T-helper 17 cell (primary cell): ENCODE measurements around the gene MOAP1. TPM values are rescaled to one million over a fixed set of nuclear protein-coding genes. Genes with fewer than 3 reads are reported as not detected.
"Not testable (repeated sequence)": the region's sequence is repeated elsewhere in the genome, so short reads cannot be mapped to it uniquely, and the experiment has no call there.

Source experiments
- ATAC-seq: fragments of 150-1000 bp; cut with Tn5 transposase; 2 replicates; pipeline ENCODE4 v1.10.0; 2021; ENCODE audit warnings: mild to moderate bottlenecking, moderate library complexity
- DNase-seq, 3 donors: peaks; one replicate each; pipeline versions ENCODE4 v3.0.0 to v3.0.0-alpha.2; 2020 to 2021
- H3K9me3 ChIP-seq: one replicate; pipeline ENCODE4 v1.7.0; 2013; ENCODE audit warnings: low read length, mild to moderate bottlenecking; ENCODE audit not compliant: control insufficient read depth, poor library complexity, severe bottlenecking
- H3K27ac Mint-ChIP-seq: one replicate; pipeline ENCODE4 v1.8.0; 2022; ENCODE audit warnings: mild to moderate bottlenecking, moderate library complexity, mixed read lengths
- H3K27me3 Mint-ChIP-seq: one replicate; pipeline ENCODE4 v1.8.0; 2022; ENCODE audit warnings: mixed read lengths
- H3K36me3 Mint-ChIP-seq: one replicate; pipeline ENCODE4 v1.8.0; 2022; ENCODE audit warnings: low read depth, mixed read lengths
- H3K4me1 Mint-ChIP-seq: one replicate; pipeline ENCODE4 v1.8.0; 2022; ENCODE audit warnings: mild to moderate bottlenecking, mixed read lengths
- H3K4me3 Mint-ChIP-seq: one replicate; pipeline ENCODE4 v1.8.0; 2022; ENCODE audit warnings: mild to moderate bottlenecking, moderate library complexity, mixed read lengths
- total RNA-seq, 4 donors: library from RNA in 2 of 4; stranded (reverse) in 2 of 4; gene quantifications; one replicate each; pipeline ENCODE4 v1.2.3 and lab custom pipeline; 2022 to 2026

Gene MOAP1, protein sequence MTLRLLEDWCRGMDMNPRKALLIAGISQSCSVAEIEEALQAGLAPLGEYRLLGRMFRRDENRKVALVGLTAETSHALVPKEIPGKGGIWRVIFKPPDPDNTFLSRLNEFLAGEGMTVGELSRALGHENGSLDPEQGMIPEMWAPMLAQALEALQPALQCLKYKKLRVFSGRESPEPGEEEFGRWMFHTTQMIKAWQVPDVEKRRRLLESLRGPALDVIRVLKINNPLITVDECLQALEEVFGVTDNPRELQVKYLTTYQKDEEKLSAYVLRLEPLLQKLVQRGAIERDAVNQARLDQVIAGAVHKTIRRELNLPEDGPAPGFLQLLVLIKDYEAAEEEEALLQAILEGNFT
- total RNA-seq = 10 to 100 TPM; 70.5 to 91.5 TPM
- 110 to 135 reads per million in 2 donors for total RNA-seq (lab: John Stamatoyannopoulos, UW)

DNA sequence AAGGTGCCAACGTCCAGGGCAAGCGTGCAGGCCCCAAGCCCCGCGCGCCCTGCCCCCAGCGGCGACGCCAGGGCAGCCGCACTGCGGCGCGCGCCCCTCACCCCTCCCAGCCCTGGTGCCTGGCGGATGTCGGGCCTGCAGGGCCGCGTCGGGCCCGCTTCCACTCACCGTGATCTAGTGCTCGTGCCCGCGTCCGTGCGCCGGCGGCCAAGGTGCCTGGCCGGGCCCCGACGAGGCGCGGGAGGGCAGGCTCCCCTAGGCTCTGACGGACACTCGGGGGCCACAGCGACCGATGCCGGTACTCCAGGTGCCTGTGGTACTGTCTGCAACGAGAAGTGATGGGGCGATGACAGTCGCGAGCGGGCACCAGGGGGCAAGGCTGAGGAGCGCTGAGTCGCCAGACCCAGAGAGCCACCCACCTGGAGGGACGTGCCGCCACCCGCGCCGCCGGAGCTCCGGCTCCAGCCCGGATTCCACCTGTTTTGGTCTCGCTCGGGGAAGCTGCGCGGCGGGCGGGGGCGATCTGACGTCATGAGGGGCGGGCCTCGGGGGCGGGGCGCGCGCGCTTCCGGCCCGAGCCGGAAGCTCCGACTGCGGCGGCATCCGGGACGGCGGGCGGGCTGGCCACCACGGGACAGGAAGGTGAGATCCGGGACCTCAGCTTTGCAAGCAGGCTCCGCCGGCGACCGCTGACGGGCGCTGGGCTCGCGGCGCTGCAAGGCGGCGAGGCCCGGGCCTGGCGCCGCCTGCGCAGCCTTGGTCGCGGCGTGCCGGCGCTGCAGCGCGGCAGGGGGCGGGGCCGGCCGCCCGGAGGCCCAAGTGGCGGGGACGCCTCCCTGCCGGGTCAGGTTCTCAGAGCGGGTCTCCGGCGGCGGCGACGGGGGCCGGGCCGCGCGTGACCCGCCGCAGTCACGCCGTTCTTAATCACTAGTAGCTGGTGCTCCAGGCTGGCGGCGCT, at the start of gene MOAP1, which contains the start of gene LYSET:
Gene MOAP1, minus strand, starts transcription at position 507 of the 958 bp plus-strand sequence. CDS start 655 bp downstream, outside the sequence.
Gene LYSET, plus strand, starts transcription at position 927 of the 958 bp plus-strand sequence. CDS start 89 bp downstream, outside the sequence.
- Mint-ChIP-seq H3K4me1 (peaks cover 30% of the 10 kb centered on the region), H3K27me3 (no peaks in the 10 kb centered on the region), H3K36me3 (peaks cover 4% of the 10 kb centered on the region), H3K27ac (peak within 1 kb of the TSS; percentile 93), H3K4me3 (peak within 1 kb of the TSS; percentile 94)
- DNase-seq (peak; percentile 86 to 94 (median 91)), ATAC-seq (peak; percentile 92)
- H3K9me3 ChIP-seq = no peaks in the 10 kb centered on the region

DNA sequence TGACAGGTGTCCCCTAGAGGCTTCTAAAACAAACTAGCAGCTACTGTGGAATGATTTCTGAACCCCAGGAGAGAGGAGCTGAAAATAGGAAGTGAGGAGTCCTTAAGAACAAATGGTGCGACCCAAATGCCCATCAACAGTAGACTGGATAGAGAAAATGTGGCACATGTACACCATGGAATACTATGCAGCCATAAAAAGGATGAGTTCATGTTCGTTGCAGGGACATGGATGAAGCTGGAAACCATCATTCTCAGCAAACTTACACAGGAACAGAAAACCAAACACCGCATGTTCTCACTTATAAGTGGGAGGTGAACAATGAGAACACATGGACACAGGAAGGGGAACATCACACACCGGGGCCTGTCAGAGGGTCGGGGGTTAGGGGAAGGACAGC, 48.4 kb upstream of the MOAP1 start:
- DNase-seq, H3K27me3 Mint-ChIP-seq, H3K9me3 ChIP-seq, H3K27ac Mint-ChIP-seq, H3K4me3 Mint-ChIP-seq, ATAC-seq, H3K36me3 Mint-ChIP-seq: not testable (repeated sequence)
- H3K4me1 Mint-ChIP-seq = peaks cover 25% of the 10 kb centered on the region

DNA sequence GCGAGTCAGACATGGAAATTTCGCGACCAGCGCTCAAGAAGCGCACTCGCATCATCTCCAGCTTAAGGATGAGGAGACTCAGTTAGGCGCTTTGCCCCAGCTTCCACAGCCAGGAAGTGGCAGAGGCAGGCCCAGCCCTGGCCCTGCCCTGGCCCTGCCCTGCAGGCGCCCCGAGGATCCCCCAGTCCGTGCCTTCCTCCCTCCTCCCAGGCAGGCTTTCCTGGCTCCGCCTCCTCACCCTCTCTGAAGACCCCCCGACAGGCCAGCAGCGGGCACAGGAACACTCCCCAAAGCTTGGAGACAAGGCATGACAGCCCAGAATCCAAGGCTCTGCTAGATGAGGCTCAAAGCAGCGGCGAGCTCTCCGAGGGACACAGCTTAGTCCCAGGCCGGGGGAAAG, 47.5 kb upstream of the MOAP1 start:
- Mint-ChIP-seq H3K36me3 (peaks cover 5% of the 10 kb centered on the region), H3K27ac (no peak overlapping the region), H3K4me3 (no peak overlapping the region), H3K27me3 (peaks cover 6% of the 10 kb centered on the region), H3K4me1 (peaks cover 28% of the 10 kb centered on the region)
- ATAC-seq (no peak), DNase-seq (no peak)
- no peaks in the 10 kb centered on the region for H3K9me3 ChIP-seq

DNA sequence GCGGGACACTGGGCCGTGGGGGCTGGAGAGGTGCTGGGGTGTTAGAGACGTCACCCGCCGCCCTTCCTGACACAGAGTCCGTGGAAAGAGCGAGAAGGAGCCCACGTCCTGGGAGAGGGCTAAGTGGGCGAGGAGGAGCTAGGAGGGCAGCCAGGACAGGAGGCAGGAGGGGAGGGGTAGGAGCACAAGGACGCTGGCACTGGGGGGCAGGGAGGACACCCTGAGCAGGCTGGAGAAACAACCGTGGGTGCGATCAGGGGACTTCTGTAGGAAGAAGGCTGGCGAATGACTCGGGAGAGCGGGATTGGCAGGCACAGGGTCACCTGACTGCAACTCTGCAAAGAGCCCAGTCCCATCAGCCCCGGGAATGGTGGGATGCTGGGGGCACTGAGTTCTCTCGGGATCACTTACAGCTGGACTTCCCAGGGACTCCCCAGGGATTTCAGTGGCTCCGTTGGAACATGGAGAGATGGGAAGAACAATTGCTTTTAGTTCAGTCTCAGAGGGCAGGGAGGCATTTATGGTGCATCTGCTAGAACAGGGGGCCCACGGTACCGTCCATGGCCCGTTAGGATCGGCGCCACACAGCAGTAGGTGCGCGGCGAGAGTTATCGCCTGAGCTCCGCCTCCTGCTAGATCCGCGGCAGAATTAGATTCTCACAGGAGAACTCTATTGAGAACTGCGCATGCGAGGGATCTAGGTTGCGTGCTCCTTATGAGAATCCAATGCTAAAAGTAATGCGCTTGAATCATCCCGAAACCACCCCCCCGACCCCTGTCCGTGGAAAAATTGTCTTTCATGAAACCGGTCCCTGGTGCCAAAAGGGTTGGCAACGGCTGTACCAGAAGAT, 46.7 kb upstream of the MOAP1 start:
- peaks cover 8% of the 10 kb centered on the region for H3K36me3 Mint-ChIP-seq
- no peak for DNase-seq
- peaks cover 6% of the 10 kb centered on the region for H3K27me3 Mint-ChIP-seq
- no peaks in the 10 kb centered on the region for H3K9me3 ChIP-seq
- peaks cover 28% of the 10 kb centered on the region for H3K4me1 Mint-ChIP-seq
- H3K4me3 Mint-ChIP-seq = peak overlapping the region; percentile 72
- H3K27ac Mint-ChIP-seq = peak overlapping the region; percentile 24
- ATAC-seq = peak; percentile 59

DNA sequence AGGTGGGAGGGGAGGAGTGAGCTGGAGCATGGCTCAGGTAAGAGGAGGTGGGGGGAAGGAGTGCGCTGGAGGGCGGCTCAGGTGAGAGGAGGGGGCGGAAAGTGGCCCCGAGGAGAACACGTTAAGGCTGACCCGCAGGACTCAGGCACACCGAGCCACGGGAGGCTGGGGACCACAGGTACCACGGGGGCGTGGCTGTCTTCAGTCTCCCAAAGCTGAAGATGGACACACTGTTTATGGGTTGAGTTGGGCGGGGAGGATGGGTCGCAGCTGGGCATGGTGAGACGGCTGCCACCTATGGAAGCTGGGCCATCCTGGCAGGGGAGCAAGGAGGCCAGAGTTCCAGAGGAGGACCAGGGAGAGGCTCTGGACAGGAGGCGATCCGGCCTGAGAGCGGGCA, 45.8 kb upstream of the MOAP1 start:
- no peak for DNase-seq
- peaks cover 28% of the 10 kb centered on the region for H3K4me1 Mint-ChIP-seq
- H3K9me3 ChIP-seq = no peaks in the 10 kb centered on the region
- peak overlapping the region; percentile 72 for H3K4me3 Mint-ChIP-seq
- peak overlapping the region; percentile 24 for H3K27ac Mint-ChIP-seq
- no peak for ATAC-seq
- peaks cover 10% of the 10 kb centered on the region for H3K36me3 Mint-ChIP-seq
- peaks cover 6% of the 10 kb centered on the region for H3K27me3 Mint-ChIP-seq

DNA sequence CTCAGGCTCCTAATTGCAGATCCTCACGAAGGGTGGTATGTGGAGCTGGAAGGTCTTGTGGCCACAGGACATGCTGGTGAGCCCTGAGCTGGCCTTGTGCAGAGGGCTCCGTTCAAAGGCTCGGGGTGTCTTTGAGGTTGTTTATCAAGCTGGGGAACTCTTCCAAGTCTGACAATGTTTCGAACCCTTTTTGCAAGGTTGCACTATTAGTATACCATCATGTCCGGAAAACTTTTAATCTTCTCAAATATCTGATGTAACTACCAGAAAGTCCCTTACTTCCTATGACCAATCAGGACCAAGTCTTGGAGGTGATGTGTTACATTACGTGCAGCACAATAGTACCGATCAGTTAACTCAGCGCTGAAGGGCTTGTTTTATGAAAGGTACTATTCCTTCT, 43.9 kb upstream of the MOAP1 start:
- no peak overlapping the region for H3K4me3 Mint-ChIP-seq
- ATAC-seq (no peak), DNase-seq (no peak)
- no peaks in the 10 kb centered on the region for H3K9me3 ChIP-seq
- peaks cover 10% of the 10 kb centered on the region for H3K36me3 Mint-ChIP-seq
- peaks cover 17% of the 10 kb centered on the region for H3K4me1 Mint-ChIP-seq
- no peak overlapping the region for H3K27ac Mint-ChIP-seq
- peaks cover 6% of the 10 kb centered on the region for H3K27me3 Mint-ChIP-seq

DNA sequence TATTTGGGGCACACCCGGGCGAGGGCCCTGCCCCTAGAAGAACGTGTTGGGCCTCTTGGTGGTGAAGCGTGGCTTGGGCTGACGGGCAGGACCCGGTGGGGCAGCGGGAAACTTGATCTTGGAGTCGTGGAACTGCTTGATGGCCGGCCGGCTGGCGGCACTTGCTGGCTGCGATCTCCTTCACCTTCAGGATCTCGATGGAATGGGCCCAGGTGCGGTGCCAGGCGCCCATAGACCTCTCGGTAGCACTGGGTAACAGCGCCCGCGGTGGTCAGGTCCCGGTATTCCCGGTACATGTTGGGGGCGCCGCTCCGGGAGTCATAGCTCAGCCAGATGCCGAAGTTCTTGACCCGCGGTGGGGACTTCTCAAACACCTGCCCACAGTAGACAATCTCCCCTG, 38.9 kb upstream of the MOAP1 start:
- Mint-ChIP-seq H3K4me3 (no peak overlapping the region), H3K4me1 (peaks cover 4% of the 10 kb centered on the region), H3K36me3 (peaks cover 8% of the 10 kb centered on the region), H3K27me3 (no peaks in the 10 kb centered on the region), H3K27ac (no peak overlapping the region)
- H3K9me3 ChIP-seq = no peaks in the 10 kb centered on the region
- ATAC-seq = no peak
- DNase-seq = no peak

DNA sequence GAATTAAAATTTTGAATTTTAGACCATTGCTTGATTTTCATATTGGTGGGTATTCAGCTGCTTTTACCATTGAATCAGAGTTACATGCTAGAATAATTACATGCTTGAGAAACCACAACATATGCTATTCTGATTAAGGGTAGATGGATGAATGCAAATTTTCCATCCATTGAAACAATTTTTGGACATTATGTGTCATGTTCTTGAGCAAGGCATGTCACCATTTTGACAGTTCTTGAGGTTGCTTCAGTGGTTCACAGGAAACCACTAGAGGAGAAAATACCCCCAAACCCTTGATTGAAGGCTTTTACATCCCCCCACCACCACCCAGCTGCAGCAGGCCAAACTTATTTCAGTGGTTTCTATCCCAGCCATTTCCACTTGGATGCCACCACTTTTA, 35.8 kb upstream of the MOAP1 start:
- no peaks in the 10 kb centered on the region for H3K9me3 ChIP-seq
- Mint-ChIP-seq H3K27me3 (no peaks in the 10 kb centered on the region), H3K36me3 (no peaks in the 10 kb centered on the region), H3K4me1 (no peaks in the 10 kb centered on the region), H3K4me3 (no peak overlapping the region), H3K27ac (no peak overlapping the region)
- DNase-seq (no peak), ATAC-seq (no peak)

DNA sequence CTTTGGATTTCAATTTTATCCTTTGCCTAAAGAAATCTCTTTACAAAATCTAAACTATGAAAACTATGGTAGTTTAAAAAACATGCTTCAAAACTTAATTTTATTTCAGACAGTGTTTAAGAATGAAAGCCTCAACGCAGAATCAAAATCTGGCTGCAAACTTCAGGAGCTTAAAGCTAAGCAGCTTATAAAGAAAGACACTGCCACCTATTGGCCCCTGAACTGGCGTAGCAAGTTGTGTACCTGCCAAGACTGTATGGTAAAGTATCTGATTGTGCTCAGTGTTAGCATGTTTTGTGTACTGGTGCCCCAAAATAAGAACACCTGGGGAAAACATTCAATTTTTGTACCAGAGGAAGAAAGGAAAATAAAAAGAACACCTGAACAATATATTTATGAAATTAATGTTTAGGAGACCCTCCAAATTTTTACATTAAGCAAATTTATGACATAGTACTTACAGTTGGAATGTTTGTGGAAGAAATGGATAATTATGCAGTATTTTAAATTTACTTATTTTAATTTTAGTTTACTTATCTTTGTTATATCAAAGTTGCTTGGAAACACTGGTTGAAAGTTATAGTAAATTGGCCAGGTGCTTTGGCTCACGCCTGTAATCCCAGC, 34.5 kb upstream of the MOAP1 start:
- DNase-seq (peak in 2 of 3 donors; percentile 16 to 28), ATAC-seq (peak; percentile 88)
- H3K27me3 Mint-ChIP-seq = no peaks in the 10 kb centered on the region
- H3K4me3 Mint-ChIP-seq = no peak overlapping the region
- no peaks in the 10 kb centered on the region for H3K9me3 ChIP-seq
- no peak overlapping the region for H3K27ac Mint-ChIP-seq
- no peaks in the 10 kb centered on the region for H3K4me1 Mint-ChIP-seq
- no peaks in the 10 kb centered on the region for H3K36me3 Mint-ChIP-seq

DNA sequence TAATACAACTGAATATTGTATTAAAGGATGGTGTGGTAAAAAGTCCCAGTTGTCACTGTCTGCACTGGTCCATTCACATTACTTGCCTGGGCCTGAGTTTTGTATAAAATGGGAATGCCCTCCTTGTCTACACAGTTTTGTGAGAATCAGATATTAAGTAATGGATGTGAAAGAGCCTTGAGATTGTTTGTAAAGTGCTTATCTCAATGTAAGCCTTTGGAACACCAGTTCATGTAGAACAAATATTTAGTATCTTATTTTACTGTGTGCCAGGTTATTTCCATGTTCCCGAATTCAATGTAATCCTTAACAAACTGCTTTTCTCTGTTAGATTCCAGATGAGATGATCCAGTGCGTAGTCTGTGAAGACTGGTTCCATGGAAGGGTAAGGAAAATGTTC, 29.9 kb upstream of the MOAP1 start:
- H3K36me3 Mint-ChIP-seq = no peaks in the 10 kb centered on the region
- ATAC-seq = no peak
- no peak overlapping the region for H3K27ac Mint-ChIP-seq
- H3K27me3 Mint-ChIP-seq = no peaks in the 10 kb centered on the region
- H3K4me1 Mint-ChIP-seq = no peaks in the 10 kb centered on the region
- no peak overlapping the region for H3K4me3 Mint-ChIP-seq
- no peak for DNase-seq
- H3K9me3 ChIP-seq = no peaks in the 10 kb centered on the region

DNA sequence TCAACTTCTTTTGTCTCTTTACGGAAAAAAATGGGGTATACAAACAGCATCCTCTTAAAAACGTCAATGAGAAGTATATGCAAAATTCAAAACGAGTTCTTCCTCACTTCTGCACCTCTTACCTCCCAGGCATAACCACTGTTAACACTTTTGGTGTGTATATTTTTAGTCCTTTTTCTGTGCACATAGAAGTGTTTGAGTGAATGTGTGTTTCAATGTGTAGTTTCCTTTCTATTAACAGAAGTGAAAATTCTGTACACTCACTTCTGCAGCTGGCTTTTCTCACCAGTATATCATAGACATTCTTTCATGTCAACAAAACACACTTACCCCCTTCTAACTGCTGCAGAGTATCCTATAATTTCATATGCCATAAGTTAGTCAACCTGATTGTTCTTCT, 27.7 kb upstream of the MOAP1 start:
- Mint-ChIP-seq H3K36me3 (peaks cover 3% of the 10 kb centered on the region), H3K27ac (no peak overlapping the region), H3K27me3 (no peaks in the 10 kb centered on the region), H3K4me1 (peaks cover 9% of the 10 kb centered on the region), H3K4me3 (no peak overlapping the region)
- ATAC-seq (no peak), DNase-seq (no peak)
- no peaks in the 10 kb centered on the region for H3K9me3 ChIP-seq
